HepG2 (cell line): ENCODE results near the gene TOR1A. TPM values are rescaled to one million over a fixed set of nuclear protein-coding genes. Genes with fewer than 3 reads are reported as not detected.
A peak's percentile ranks its signal among the peaks of the same experiment; 100 is the strongest.

ENCODE experiments used
- ASH2L ChIP-seq: fragments of 300-600, 200-600 bp; sonication (generic); IDR thresholded peaks from 2 replicates; pipeline ENCODE4 v1.7.0; 2017; ENCODE audit warnings: low read depth, mild to moderate bottlenecking, moderate library complexity, mixed read lengths, low read length; ENCODE audit not compliant: insufficient read length
- GZF1 ChIP-seq: sonication (generic); formaldehyde crosslinking; IDR thresholded peaks from 2 replicates; pipeline ENCODE4 v1.5.1; 2020; ENCODE audit warnings: mild to moderate bottlenecking, missing genetic modification reagents
- HOXD1 ChIP-seq: sonication (generic); formaldehyde crosslinking; IDR thresholded peaks from 2 replicates; pipeline ENCODE4 v1.5.0; 2020; ENCODE audit warnings: missing genetic modification reagents
- MAX ChIP-seq: IDR thresholded peaks from 2 replicates; pipeline ENCODE4 v1.6.1; 2012; ENCODE audit warnings: inconsistent platforms
- MTA3 ChIP-seq: sonication (generic); formaldehyde crosslinking; IDR thresholded peaks from 2 replicates; pipeline ENCODE4 v1.4.0; 2020; ENCODE audit warnings: missing genetic modification reagents
- POLR2AphosphoS5 ChIP-seq: IDR thresholded peaks from 2 replicates; pipeline ENCODE4 v1.6.1; 2012; ENCODE audit warnings: low read depth, low read length
- RAD21 ChIP-seq: fragments of 450-650 bp; formaldehyde crosslinking; IDR thresholded peaks from 2 replicates; pipeline ENCODE4 v1.5.0; 2020; ENCODE audit warnings: mild to moderate bottlenecking
- RFXAP ChIP-seq: sonication (generic); formaldehyde crosslinking; IDR thresholded peaks from 2 replicates; pipeline ENCODE4 v1.4.0; 2020; ENCODE audit warnings: missing genetic modification reagents, borderline replicate concordance
- SIN3B ChIP-seq: fragments of 150-350 bp; IDR thresholded peaks from 2 replicates; pipeline ENCODE4 v1.6.1; 2014; ENCODE audit warnings: low read length
- STAT6 ChIP-seq: sonication (generic); formaldehyde crosslinking; IDR thresholded peaks from 2 replicates; pipeline ENCODE4 v1.4.0; 2020; ENCODE audit warnings: missing genetic modification reagents, mild to moderate bottlenecking, borderline replicate concordance
- TAF15 ChIP-seq: fragments of 200-400 bp; formaldehyde crosslinking; IDR thresholded peaks from one replicate; pipeline ENCODE4 v1.6.1; 2018; ENCODE audit warnings: mild to moderate bottlenecking, low read depth, low read length; ENCODE audit not compliant: poor library complexity, severe bottlenecking
- TARDBP ChIP-seq: sonication (generic); formaldehyde crosslinking; IDR thresholded peaks from 2 replicates; pipeline ENCODE4 v1.8.0; 2022; ENCODE audit warnings: mild to moderate bottlenecking, missing genetic modification reagents
- UBTF ChIP-seq: sonication (generic); formaldehyde crosslinking; IDR thresholded peaks from 2 replicates; pipeline ENCODE4 v1.4.0; 2020; ENCODE audit warnings: mild to moderate bottlenecking, missing genetic modification reagents
- ZC3H13 ChIP-seq: sonication (generic); formaldehyde crosslinking; IDR thresholded peaks from 2 replicates; pipeline ENCODE4 v1.8.1; 2023; ENCODE audit warnings: mild to moderate bottlenecking, missing genetic modification reagents, moderate library complexity
- ZFP36 ChIP-seq: fragments of 150-350 bp; IDR thresholded peaks from 2 replicates; pipeline ENCODE4 v1.6.1; 2018; ENCODE audit warnings: borderline replicate concordance, low read length, low read depth; ENCODE audit not compliant: partially characterized antibody
- ZMYM3 ChIP-seq: sonication (generic); formaldehyde crosslinking; IDR thresholded peaks from 2 replicates; pipeline ENCODE4 v1.5.1; 2020; ENCODE audit warnings: mild to moderate bottlenecking, missing genetic modification reagents
- ZNF292 ChIP-seq: sonication (generic); formaldehyde crosslinking; IDR thresholded peaks from 2 replicates; pipeline ENCODE4 v1.8.1; 2022; ENCODE audit warnings: mild to moderate bottlenecking, low read depth, missing genetic modification reagents, borderline replicate concordance
- ZNF335 ChIP-seq: sonication (generic); formaldehyde crosslinking; IDR thresholded peaks from 2 replicates; pipeline ENCODE4 v1.4.0; 2020; ENCODE audit warnings: missing genetic modification reagents
- ZNF546 ChIP-seq: sonication (generic); formaldehyde crosslinking; conservative IDR thresholded peaks from 2 replicates; pipeline ENCODE4 v1.8.1; 2023; ENCODE audit warnings: mild to moderate bottlenecking, missing genetic modification reagents
- ZNF597 ChIP-seq: sonication (generic); formaldehyde crosslinking; IDR thresholded peaks from 2 replicates; pipeline ENCODE4 v1.5.0; 2020; ENCODE audit warnings: missing genetic modification reagents
- polyA plus RNA-seq, 8 experiments: library from polyadenylated mRNA; depleted of rRNA in 3 of 8; stranded (reverse) in 7 of 8; unstranded in 1 of 8; fragments of >200 nt; fragmentation: Illumina TruSeq in 4 of 8; extraction: Trizol in 4 of 8; gene quantifications; 2 replicates each; pipeline versions ENCODE4 v1.2.1 to v1.2.3, GENCODE V29; 2011 to 2016; ENCODE audit warnings: low read depth in 4 of 8, missing spikeins in 1 of 8, mixed read lengths in 1 of 8; ENCODE audit not compliant: insufficient read depth in 1 of 8
- total RNA-seq, 5 experiments: library from RNA; depleted of rRNA; stranded (reverse); fragments of >200 nt; fragmentation: Illumina TruSeq; extraction: Trizol; gene quantifications; 2 replicates each; pipeline ENCODE4 v1.2.3, GENCODE V29; 2016; ENCODE audit warnings: low read depth in 1 of 5
- TF ChIP-seq, protein P1 (sequence below): sonication (generic); formaldehyde crosslinking; conservative IDR thresholded peaks from 2 replicates; pipeline ENCODE4 v1.4.0; 2020; ENCODE audit warnings: missing genetic modification reagents
- TF ChIP-seq, protein P2 (sequence below): sonication (generic); formaldehyde crosslinking; IDR thresholded peaks from 2 replicates; pipeline ENCODE4 v1.5.0; 2020; ENCODE audit warnings: missing genetic modification reagents, mild to moderate bottlenecking, borderline replicate concordance

The TOR1A gene
- total and polyA plus RNA-seq, 2 of the 13 experiments (the other 11 are each of a cell fraction or from before 2014, with no cell fraction given) = 31.6 to 41.4 TPM

- no peak for TF ChIP-seq ZNF597 (CRISPR knock-in tag)
- peak; percentile 81 for TF ChIP-seq ASH2L
- peak; percentile 87 for TF ChIP-seq SIN3B
- no peak for TF ChIP-seq STAT6 (CRISPR knock-in tag)
- no peak for TF ChIP-seq ZFP36
- TF ChIP-seq RAD21 (CRISPR knock-in tag) = 0 out of 2 replicates have a peak, but pooled peaks have one; percentile 9
- TF ChIP-seq ZNF335 (CRISPR knock-in tag) = peak; percentile 31; the same call in 1 of the 2 replicates
- TF ChIP-seq UBTF = peak; percentile 71; the same call in 1 of the 2 replicates
- TF ChIP-seq ZC3H13 (CRISPR knock-in tag) = peak; percentile 86; the same call in 1 of the 2 replicates
- no peak for TF ChIP-seq ZMYM3
- TF ChIP-seq HOXD1 (CRISPR knock-in tag) = peak; percentile 29; the same call in 1 of the 2 replicates
- no peak for TF ChIP-seq RFXAP (CRISPR knock-in tag)
- TF ChIP-seq ZNF292 = no peak
- no peak; the same call in 1 of the 2 replicates for TF ChIP-seq ZNF546
- peak; percentile 81 for TF ChIP-seq TARDBP (CRISPR knock-in tag)
- TF ChIP-seq, protein P1, sequence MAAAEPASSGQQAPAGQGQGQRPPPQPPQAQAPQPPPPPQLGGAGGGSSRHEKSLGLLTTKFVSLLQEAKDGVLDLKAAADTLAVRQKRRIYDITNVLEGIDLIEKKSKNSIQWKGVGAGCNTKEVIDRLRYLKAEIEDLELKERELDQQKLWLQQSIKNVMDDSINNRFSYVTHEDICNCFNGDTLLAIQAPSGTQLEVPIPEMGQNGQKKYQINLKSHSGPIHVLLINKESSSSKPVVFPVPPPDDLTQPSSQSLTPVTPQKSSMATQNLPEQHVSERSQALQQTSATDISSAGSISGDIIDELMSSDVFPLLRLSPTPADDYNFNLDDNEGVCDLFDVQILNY = no peak
- no peak for TF ChIP-seq TAF15
- no peak for TF ChIP-seq MTA3 (CRISPR knock-in tag)
- TF ChIP-seq GZF1 (CRISPR knock-in tag) = no peak
- peak; percentile 46; the same call in 1 of the 2 replicates for TF ChIP-seq MAX
- peak; percentile 79 for TF ChIP-seq POLR2AphosphoS5
- TF ChIP-seq, protein P2, sequence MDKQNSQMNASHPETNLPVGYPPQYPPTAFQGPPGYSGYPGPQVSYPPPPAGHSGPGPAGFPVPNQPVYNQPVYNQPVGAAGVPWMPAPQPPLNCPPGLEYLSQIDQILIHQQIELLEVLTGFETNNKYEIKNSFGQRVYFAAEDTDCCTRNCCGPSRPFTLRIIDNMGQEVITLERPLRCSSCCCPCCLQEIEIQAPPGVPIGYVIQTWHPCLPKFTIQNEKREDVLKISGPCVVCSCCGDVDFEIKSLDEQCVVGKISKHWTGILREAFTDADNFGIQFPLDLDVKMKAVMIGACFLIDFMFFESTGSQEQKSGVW (CRISPR knock-in tag) = no peak
Observed at GRCh38 chr9:129835128-129835859, 11.4 kb upstream of the TOR1A start, which contains the start of the genes C9orf78 and USP20 (continued).
